Limb (tissue), 2 donors: ENCODE results near the gene HPS3.
"Not testable (repeated sequence)": the region's sequence is repeated elsewhere in the genome, so short reads cannot be mapped to it uniquely, and the experiment has no call there.

Experiments
- DNase-seq, 2 donors: peaks; one replicate each; pipeline ENCODE4 v3.0.0-alpha.2; 2016; ENCODE audit errors: extremely low spot score in 2 of 2

HPS3 gene, protein sequence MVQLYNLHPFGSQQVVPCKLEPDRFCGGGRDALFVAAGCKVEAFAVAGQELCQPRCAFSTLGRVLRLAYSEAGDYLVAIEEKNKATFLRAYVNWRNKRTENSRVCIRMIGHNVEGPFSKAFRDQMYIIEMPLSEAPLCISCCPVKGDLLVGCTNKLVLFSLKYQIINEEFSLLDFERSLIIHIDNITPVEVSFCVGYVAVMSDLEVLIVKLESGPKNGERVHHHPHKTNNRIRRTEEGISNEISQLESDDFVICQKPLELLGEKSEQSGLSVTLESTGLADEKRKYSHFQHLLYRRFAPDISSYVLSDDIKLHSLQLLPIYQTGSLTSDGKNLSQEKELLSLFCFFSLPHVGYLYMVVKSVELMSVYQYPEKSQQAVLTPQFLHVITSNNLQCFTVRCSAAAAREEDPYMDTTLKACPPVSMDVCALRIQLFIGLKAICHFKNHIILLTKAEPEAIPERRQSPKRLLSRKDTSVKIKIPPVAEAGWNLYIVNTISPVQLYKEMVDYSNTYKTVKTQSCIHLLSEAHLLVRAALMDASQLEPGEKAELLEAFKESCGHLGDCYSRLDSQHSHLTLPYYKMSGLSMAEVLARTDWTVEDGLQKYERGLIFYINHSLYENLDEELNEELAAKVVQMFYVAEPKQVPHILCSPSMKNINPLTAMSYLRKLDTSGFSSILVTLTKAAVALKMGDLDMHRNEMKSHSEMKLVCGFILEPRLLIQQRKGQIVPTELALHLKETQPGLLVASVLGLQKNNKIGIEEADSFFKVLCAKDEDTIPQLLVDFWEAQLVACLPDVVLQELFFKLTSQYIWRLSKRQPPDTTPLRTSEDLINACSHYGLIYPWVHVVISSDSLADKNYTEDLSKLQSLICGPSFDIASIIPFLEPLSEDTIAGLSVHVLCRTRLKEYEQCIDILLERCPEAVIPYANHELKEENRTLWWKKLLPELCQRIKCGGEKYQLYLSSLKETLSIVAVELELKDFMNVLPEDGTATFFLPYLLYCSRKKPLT

DNA sequence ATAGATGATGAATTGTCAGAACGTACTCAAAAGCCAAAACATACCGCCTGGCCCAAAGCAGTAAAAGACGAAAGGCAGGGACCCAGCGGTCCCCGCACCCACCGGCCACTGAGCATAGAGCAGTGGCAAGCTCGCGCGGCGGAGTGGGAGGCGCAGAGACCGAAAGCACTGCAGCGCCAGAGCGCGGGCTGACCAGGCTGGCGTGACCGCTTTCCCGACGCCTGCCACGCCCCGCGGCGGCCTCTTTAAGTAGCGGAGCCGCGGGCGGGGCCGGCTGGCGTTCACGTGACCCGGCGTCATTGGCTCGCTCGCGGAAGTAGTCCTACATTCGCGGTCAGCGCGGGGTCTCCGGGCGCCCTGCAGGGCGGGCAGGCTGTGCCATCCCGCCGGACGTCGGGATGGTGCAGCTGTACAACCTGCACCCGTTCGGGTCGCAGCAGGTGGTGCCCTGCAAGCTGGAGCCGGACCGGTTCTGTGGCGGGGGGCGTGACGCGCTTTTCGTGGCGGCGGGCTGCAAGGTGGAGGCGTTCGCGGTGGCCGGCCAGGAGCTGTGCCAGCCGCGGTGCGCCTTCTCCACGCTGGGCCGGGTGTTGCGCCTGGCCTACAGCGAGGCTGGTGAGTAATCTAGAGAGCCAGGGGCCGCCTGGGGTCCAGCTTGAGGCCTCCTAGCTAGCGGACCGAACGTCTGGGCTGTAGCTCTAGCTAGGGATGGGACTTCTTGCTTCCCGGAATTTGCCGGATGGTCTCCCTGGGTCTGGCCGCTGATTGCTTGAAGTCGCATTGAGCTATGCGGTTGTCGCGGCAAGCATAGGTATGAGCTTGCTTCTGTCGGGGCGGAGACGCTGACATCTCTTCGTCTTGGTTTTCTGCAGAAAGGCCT lies at the start of gene HPS3:
Gene HPS3, plus strand, starts transcription at position 313 of the 880 bp plus-strand sequence. Its CDS starts 86 bp downstream, at position 399.
- DNase-seq = peak; percentile 92 to 94

DNA sequence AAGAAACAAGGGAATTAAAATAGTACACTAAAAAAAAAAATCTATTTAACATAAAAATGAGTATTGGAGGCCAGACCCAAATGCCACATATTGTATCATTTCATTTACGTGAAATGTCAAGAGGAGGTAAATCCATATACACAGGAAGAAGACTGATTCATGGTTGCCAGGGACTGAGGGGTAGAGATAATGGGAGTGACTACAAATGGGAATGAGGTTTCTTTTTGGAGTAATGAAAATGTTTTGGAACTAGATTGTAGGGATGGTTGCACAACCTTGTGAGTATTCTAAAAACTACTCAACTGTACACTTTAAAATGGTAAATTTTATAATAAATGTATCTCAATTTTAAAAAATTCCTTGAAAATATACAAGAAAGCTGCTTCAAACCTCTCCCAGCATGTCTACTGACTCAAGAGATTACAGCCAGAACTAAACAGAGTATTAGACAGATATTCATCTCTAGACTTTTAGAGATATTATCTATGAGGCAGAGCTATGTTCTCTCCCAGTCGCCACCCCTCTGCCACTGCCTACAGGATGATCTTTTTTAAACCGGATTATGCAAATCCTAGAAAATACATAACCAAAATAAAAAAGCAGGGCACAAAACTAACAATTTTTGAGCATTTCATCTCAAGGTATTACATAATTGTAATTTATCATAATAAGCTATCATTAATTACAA lies 49.3 kb upstream of the HPS3 start:
- no peak for DNase-seq

DNA sequence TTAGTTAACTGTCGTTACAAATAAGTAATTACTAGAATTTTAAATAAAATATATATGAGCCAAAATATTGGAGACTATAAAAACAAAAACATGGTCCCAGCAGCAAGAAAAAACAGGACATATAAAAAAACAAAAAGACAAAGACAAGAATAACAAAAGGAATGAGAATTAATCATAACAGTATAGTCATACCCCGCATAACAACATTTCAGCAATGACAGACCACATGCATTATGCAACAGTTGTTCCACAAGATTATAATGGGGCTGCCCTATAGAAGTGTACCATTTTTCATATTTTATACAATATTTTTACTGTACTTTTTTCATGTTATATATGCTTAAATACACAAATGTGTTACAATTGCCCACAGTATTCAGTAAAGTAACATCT lies 48.7 kb upstream of the HPS3 start:
- DNase-seq = no peak

DNA sequence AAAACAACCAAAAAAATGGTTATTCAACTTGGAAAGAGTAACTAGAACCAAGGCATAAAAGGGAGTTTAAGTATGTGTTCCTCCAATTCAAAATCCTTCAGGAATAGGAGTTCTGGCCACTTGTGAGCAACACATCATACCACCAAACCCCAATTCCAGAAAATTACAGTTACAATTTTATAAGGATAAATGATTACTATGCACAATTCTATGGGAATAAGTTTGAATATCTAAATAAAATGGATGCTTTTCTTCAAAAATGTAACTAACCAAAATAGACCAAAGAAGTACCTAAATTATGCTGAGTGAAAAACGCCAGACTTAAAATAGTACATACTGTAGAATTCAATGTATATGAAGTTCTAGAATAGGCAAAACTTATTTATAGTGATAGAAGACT lies 47.7 kb upstream of the HPS3 start:
- DNase-seq = no peak

DNA sequence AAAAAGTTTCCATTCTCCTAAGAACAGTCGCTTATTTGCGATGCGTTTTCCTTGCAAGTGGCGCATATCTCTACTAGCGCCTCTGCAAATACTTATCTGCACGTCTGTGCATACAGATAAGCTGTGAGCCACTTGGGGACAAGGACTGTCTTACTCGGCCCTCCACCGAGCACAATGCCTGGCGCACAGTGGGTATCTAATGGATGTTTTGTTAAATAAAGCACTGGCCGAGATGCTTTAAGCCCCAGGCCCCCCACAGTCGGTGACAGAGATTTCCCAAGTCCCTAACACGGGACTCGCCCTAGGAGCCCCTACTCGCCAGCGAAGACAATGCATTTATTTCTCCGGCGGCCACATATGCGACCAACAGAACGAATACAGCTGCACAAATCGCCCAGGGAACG lies 43.6 kb upstream of the HPS3 start:
- DNase-seq = peak in 1 of 2 donors; percentile 30

DNA sequence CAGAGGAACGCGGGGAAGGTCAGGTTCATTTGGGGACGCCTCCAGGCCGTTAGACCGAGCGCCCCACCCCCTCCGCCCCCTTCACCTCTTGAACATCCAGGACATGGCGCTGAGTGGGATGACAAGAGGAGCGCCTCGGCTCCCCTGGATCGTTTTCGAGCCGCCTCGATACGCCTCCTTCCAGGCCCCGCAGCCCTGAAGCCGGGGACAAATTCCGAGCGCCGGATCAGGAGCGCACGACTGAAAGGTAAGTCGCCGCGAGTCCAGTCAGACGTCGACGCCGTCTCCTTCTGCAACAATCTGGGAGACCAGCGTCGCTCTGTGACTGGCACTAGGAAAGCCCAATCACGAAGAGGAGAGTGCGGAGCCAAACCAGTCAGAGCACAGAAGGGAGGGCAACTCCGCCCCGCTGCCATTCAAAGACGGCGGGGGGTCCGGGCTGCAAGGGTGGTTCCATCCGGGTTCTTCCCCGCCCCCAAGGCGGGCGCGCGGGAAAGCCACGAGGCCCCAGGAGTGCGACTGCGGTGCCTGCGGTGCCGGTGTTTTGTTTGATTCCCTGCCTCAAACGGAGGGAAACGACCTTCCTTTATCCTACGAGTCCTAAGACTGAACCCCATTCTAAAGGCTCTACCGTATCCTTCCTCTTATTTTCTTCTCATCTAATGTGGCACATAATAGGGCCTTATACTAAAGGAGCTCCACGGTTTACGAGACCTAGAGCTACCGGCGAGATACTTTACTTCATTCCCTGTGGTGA lies 43.0 kb upstream of the HPS3 start, which contains the start of gene HLTF:
Gene HLTF, minus strand, starts transcription at position 302 of the 757 bp plus-strand sequence. Its CDS starts 197 bp downstream, at position 105.
- DNase-seq = peak; percentile 95 to 97

DNA sequence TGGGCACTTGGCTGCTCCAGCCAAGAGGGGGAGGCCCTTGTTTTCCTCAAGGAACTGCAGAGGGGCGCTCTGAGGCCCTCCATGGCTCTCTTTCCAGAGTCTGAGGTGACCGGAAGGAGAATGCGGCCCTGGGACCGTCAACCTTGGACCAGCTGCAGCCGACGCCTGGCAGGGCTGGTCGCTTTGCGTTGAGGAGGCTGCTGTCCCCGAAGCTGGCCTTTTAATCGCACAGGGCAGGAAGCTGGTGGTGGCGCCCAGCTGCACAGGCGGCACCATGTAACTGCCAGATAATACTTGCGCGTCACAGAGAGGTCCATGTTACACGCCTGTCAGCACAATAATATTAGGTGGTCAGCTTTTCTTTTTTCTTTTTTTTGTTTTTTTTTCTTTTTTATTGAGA lies 42.2 kb upstream of the HPS3 start:
- DNase-seq = no peak

DNA sequence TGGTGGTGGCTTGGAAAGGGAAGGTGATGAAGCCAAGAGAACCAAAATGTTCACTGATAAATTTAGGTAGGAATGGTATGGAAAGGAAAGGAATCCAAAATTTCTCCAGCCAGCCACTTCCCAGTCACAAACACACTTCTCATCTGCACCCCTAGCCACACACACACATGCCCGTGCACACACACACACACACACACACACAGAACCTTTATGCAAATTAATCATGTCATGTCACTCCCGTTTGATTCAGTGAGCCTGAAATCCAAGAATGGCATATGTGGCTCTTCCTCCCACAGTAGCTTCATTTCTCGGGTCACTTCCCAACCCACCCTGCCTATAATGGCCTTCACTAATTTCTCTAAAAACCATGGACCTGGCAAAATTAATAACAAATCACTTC lies 40.0 kb upstream of the HPS3 start:
- no peak for DNase-seq

DNA sequence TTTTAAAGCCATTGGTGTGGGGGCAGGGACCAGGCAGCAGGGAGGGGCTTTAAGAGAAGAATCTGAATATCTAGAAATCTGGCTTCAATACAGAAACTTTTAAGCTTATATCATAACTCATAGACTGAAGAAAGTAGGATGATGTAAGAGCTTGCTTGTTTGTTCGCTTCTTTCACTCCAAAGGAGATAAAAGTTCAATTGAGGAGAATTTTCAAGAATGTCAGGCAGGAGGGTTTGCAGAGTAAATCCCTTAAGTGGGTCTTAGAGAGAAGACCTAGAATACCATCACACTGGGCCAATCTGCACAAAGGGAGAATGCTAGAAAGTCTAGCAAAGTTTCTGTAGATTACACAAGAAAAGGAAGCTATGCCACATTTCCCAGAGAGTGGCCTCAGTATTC lies 39.0 kb upstream of the HPS3 start:
- DNase-seq = no peak

DNA sequence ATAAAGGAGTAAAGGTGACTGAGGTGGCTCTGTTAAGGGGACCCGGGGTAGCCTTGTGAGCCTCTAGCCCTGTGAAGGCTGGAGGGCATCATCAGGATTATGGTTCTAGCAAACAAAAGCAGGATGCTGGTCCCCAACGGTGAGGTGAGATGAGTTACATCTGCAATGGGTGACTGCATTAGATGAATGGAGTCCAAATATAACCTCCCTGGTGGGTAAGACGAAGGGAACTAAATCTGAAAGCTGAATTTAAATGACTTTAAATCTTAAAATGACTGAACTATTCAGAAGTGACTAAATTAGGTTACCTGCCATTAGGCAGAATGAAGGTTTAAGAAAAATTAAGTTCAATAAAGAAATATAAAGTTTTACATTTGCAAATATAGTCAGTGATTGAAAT lies 38.5 kb upstream of the HPS3 start:
- no peak for DNase-seq

DNA sequence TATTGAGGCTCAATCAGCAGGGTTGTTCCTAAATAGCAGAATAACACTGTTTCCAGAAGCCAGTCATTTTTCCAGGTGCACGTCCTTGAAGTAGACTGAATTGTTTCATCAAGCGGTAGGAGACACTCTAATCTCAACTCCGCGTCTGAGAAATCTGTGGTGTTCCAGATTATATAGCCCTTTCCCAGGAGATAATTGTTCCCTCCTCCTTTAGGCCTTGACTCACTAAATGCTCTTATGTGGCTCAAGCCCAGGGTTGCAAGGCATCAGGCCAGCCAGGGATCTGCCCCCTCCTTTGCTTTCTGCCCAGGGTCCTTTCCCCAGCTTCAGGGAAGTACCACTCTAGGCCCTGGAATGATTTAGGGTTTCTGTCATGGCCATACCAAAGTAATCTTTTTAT lies 37.5 kb upstream of the HPS3 start:
- no peak for DNase-seq

DNA sequence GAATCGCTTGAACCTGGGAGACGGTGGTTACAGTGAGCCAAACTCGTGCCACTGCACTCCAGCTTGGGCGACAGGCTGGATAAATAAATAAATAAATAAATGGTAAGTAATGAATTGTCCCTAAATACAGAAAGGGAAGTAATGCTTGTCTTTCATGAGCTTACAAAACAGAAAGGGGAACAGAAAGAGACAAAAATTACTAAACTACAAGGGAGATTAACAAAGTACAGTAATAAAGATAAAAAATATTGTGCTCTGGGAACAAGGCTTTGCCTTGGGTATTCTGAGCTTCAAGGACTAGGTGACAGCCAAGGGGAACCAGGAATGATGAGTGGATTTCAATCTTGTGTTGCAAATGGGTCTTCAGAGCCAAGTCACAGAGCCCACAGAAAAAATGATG lies 34.0 kb upstream of the HPS3 start:
- DNase-seq = no peak

DNA sequence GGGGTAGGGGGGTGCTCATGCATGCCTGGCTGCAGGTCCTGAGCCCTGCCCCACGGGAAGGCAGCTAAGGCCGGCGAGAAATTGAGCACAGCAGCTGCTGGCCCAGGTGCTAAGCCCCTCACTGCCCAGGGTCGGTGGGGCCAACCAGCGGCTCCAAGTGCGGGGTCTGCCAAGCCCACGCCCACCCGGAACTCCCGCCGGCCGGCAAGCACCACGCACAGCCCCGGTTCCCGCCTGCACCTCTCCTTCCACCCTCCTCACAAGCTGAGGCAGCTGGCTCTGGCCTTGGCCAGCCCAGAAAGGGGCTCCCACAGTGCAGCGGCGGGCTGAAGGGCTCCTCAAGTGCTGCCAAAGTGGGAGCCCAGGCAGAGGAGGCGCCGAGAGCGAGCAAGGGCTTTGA lies 31.5 kb upstream of the HPS3 start:
- not testable (repeated sequence) for DNase-seq

DNA sequence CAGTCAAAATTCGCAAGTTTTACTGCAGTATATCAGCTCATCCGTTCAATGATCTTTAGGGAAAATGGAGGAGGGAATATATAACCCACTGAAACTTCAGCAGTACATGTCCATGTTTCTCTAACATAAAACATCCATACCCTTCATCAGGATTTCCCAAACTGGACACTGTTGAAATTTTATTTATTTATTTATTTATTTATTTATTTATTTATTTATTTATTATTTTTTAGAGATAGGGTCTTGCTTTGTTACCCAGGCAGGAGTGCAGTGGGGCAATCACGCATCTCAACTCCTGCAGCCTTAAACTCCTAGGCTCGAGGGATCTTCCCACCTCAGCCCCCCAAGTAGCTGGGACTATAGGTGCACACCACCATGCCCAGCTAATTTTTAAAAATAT lies 28.3 kb upstream of the HPS3 start:
- no peak for DNase-seq

DNA sequence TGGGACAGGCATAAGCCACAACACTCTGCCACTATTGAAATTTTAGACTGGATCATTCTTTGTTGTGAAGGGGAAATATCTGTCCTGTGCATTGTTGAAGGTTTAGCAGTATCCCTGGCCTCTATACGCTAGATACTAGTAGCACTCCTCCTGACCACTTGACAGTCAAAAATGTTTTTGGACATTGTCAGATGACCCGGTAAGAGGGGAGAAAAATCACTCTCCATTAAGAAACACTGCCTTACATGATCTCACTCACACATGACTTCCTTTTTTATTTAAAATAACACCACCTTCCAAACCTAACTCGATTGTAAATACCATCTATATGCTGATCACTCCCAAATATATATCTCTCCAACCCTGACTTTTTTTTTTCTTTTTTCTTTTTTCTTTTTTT lies 27.8 kb upstream of the HPS3 start:
- no peak for DNase-seq

DNA sequence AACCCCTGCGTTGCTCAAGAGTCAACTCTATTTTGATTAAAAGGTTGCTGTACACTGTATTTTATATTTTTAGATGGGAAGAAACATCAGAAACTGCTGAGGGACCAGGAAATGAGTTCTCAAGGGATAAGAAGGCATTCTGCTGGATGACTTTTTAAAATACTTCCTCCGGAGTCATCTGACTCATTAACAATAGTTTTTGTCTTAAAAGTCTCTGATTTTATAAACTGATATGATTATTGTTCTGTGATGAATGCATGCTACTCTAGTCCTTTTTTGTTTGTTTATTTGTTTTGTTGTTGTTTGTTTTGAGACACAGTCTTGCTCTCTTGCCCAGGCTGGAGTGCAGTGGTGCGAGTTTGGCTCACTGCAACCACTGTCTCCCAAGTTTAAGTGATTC lies 25.0 kb upstream of the HPS3 start:
- no peak for DNase-seq

DNA sequence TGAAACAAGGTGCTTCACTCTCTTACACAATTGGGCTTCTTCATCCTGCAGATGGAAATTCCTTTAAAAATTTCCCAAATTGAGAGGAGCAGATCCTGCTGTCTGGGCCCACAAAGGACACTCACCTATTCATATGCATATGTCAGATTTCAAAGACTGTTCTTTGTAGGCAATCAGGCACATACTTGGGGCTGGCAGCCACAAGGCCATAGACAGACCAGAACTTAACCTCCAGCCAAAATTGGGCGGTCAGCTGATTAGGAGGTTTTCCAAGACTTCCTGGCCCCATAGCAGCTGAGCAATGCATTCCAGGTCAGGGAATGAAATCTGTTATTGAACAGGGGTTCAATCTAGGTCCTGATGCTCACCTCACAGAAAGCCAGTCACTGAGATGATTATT lies 15.0 kb upstream of the HPS3 start:
- no peak for DNase-seq

DNA sequence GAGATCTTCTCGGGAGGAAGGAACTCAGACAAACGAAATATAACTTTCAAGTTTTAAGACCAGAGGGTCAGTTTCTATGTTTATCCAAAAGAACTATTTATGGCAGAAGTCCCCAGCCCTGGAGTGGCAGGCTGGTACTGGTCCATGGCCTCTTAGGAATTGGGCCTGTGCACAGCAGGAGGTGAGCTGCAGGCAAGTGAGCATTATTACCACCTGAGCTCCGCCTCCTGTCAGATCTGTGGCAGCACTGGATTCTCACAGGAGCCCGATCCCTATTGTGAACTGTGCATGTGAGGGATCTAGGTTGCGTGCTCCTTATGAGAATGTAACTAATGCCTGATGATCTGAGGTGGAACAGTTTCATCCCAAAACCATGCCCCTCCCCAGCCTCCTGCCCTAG lies 14.3 kb upstream of the HPS3 start:
- DNase-seq = no peak

DNA sequence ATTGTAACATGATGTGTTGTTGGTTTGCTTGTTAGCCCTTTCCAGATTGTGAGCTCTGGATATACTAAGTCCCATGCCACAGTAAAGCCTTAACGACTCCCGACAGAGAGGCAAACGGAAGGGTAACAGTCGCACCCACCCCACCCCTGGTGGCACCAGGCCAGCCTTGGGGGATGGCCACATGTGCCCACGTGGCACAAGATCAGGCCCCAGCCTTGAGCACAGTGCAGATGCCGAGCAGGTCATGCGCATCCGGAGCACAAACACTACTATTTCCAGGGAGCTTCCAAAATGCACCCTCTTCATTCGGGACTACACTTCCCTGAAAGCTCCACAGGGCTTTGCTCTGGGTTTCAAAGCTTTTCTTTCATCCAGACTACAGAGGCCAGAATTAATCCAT lies 10.7 kb upstream of the HPS3 start:
- no peak for DNase-seq

DNA sequence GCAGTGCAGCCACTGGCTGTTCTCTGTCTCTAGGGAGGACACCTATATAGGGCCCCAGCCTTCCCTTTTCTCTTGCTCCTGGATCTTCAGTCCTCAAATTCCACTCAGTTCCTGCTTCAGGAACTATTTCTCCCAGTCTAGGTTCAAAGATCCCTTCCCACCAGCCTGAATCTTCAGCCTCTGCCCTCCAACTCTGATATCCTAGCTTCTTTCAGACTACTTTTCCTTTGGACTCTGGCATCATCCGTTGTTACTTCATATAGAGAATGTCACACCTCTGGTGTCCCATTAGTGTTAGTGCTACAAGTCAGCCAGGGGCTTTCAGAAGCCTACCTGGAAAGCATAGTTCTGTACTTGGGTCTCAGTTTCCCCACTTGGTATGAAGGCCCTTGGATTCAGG lies 10.0 kb upstream of the HPS3 start:
- DNase-seq = no peak
